Measurements from ENCODE around the gene CD300LB. TPM values are rescaled to one million over a fixed set of nuclear protein-coding genes. Genes with fewer than 3 reads are reported as not detected.

CD300LB gene
- polyA plus RNA-seq, 3 donors: 88.0 to 102 (median 92.9) TPM

DNA sequence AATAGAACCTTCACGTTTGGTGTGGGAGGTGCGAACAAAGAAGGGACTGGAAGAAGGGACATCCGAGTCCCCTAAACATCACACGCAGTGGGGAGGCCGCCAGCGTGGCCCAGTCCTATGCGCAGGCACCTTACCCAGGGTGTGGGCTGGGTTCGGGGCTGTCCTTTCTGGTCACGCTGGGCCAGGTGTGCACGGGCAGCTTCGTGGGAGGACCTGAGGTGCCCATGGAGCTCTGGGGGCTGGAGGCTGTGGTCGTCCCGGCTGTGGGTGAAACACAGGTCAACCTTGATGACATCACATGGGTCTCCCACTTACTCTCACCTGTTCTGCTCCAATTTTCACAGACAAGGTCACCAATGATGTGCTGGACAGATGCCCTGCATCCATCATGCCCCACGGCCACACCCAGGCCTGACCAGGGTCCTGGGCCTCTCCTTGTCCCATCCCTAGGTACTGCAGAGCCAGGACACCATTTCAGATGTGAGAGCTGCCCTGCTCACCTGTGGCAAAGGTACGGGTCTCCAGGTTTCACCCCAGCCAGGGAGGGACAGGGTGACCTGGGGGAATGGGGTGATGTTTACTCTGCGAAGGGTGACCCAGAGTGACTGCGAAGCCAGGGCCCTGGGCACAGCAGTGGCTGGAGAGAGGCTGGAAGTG, 11.6 kb upstream of the CD300LB start:
- WGBS (ENCODE audit: insufficient coverage): 93% methylated on average over 14 of the region's 17 CpGs
- Histone ChIP-seq H3K4me2 (replicated peaks; ENCODE audit: extremely low read depth, low read length, poor library complexity, severe bottlenecking) (no peak overlapping the region), H2AFZ (ENCODE audit: insufficient read depth, low read depth, low read length, poor library complexity, severe bottlenecking) (no peak overlapping the region), H3K4me3 (replicated peaks in 1 of 3; ENCODE audit: low read depth in 2 of 3, low read length in 3 of 3) (no peak overlapping the region), H3K27me3 (ENCODE audit: control insufficient read depth in 2 of 2, insufficient read depth in 2 of 2, low read length in 2 of 2) (no peaks in the 10 kb centered on the region), H3K9me3 (replicated peaks in 1 of 2; ENCODE audit: control insufficient read depth in 1 of 2, insufficient read depth in 1 of 2, low read length in 2 of 2) (no peaks in the 10 kb centered on the region), H3K4me1 (ENCODE audit: control insufficient read depth in 1 of 2, insufficient read depth in 2 of 2, low read length in 2 of 2) (peaks cover 42 to 51% of the 10 kb centered on the region in 2 donors), H3K79me2 (ENCODE audit: insufficient read depth, low read length) (peaks cover 39% of the 10 kb centered on the region), H3K36me3 (replicated peaks in 1 of 2; ENCODE audit: control insufficient read depth in 1 of 2, insufficient read depth in 2 of 2, low read length in 2 of 2) (peaks cover 46 to 52% of the 10 kb centered on the region in 2 donors), H4K20me1 (ENCODE audit: insufficient read depth, low read length) (peaks cover 73% of the 10 kb centered on the region), H3K27ac (ENCODE audit: low read depth in 1 of 2, low read length in 2 of 2) (peak overlapping the region in 1 of 2 donors; percentile 18), H3K9ac (ENCODE audit: insufficient read depth, low read length, poor library complexity, severe bottlenecking) (no peak overlapping the region)
- intact Hi-C loops (cut with micrococcal nuclease): no loop called here
- H3K4me3 Mint-ChIP-seq: no peak overlapping the region
- peaks cover 54% of the 10 kb centered on the region for H3K4me1 Mint-ChIP-seq
- peaks cover 0 to 2% (median 0%) of the 10 kb centered on the region in 7 donors for H3K9me3 Mint-ChIP-seq
- TF ChIP-seq, protein P1, sequence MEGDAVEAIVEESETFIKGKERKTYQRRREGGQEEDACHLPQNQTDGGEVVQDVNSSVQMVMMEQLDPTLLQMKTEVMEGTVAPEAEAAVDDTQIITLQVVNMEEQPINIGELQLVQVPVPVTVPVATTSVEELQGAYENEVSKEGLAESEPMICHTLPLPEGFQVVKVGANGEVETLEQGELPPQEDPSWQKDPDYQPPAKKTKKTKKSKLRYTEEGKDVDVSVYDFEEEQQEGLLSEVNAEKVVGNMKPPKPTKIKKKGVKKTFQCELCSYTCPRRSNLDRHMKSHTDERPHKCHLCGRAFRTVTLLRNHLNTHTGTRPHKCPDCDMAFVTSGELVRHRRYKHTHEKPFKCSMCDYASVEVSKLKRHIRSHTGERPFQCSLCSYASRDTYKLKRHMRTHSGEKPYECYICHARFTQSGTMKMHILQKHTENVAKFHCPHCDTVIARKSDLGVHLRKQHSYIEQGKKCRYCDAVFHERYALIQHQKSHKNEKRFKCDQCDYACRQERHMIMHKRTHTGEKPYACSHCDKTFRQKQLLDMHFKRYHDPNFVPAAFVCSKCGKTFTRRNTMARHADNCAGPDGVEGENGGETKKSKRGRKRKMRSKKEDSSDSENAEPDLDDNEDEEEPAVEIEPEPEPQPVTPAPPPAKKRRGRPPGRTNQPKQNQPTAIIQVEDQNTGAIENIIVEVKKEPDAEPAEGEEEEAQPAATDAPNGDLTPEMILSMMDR (IDR thresholded peaks at IDR 0.05): no peak
- peak overlapping the region in 1 of 7 donors; percentile 45 for H3K27ac Mint-ChIP-seq
- DNase-seq: no peak
- peaks cover 0 to 3% (median 0%) of the 10 kb centered on the region in 3 donors for H3K27me3 Mint-ChIP-seq (ENCODE audit: low read depth in 3 of 3)
- H3K36me3 Mint-ChIP-seq: peaks cover 67 to 70% of the 10 kb centered on the region in 2 donors

DNA sequence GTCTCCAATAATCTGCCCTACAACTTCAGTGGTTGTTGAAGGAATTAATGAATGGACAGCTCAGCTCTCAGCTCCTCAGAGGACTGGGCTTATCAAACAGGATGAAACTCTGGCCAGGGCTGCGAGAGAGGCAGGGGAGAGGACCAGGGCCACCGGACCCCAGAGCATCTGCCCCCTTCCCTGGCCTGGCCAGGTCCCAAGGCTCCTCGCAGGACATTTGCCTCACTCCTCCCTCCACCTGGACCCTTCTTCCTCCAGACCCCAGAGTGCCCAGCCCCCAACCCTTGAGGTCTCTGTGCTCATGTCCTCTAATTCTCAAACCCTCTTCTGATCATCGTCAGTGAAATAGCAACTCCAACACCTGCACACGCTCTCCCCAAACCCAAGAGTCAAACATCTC, 10.9 kb upstream of the CD300LB start:
- no peak overlapping the region for H3K27ac ChIP-seq (ENCODE audit: low read depth in 1 of 2, low read length in 2 of 2)
- no peak overlapping the region for H3K9ac ChIP-seq (ENCODE audit: insufficient read depth, low read length, poor library complexity, severe bottlenecking)
- intact Hi-C loops (cut with micrococcal nuclease): no loop called here
- H3K36me3 ChIP-seq (replicated peaks in 1 of 2; ENCODE audit: control insufficient read depth in 1 of 2, insufficient read depth in 2 of 2, low read length in 2 of 2): peaks cover 46 to 57% of the 10 kb centered on the region in 2 donors
- WGBS (ENCODE audit: insufficient coverage): 97% methylated on average over 5 of the region's 5 CpGs
- peaks cover 39% of the 10 kb centered on the region for H3K79me2 ChIP-seq (ENCODE audit: insufficient read depth, low read length)
- no peaks in the 10 kb centered on the region for H3K9me3 ChIP-seq (replicated peaks in 1 of 2; ENCODE audit: control insufficient read depth in 1 of 2, insufficient read depth in 1 of 2, low read length in 2 of 2)
- no peak overlapping the region for H3K4me2 ChIP-seq (replicated peaks; ENCODE audit: extremely low read depth, low read length, poor library complexity, severe bottlenecking)
- no peak for DNase-seq
- TF ChIP-seq, protein P1 (IDR thresholded peaks at IDR 0.05): no peak
- Mint-ChIP-seq H3K9me3 (peaks cover 0 to 2% (median 0%) of the 10 kb centered on the region in 7 donors), H3K4me3 (no peak overlapping the region), H3K27ac (peak overlapping the region in 2 of 7 donors; percentile 7 to 20), H3K4me1 (peaks cover 47% of the 10 kb centered on the region), H3K36me3 (peaks cover 64 to 72% of the 10 kb centered on the region in 2 donors), H3K27me3 (ENCODE audit: low read depth in 3 of 3) (peaks cover 0 to 3% (median 0%) of the 10 kb centered on the region in 3 donors)
- H3K4me1 ChIP-seq (ENCODE audit: control insufficient read depth in 1 of 2, insufficient read depth in 2 of 2, low read length in 2 of 2): peaks cover 36 to 44% of the 10 kb centered on the region in 2 donors
- H3K4me3 ChIP-seq (replicated peaks in 1 of 3; ENCODE audit: low read depth in 2 of 3, low read length in 3 of 3): no peak overlapping the region
- peaks cover 75% of the 10 kb centered on the region for H4K20me1 ChIP-seq (ENCODE audit: insufficient read depth, low read length)
- no peak overlapping the region for H2AFZ ChIP-seq (ENCODE audit: insufficient read depth, low read depth, low read length, poor library complexity, severe bottlenecking)
- H3K27me3 ChIP-seq (ENCODE audit: control insufficient read depth in 2 of 2, insufficient read depth in 2 of 2, low read length in 2 of 2): no peaks in the 10 kb centered on the region
